Measurements from ENCODE around the gene LPCAT1.

LPCAT1 gene

GRCh38 chr5:1549475-1550030, 25.8 kb upstream of the LPCAT1 start:
- DNase-seq (ENCODE audit: low spot score in 2 of 2) (no peak), ATAC-seq (ENCODE audit: low read depth) (no peak)
- H3K27me3 Mint-ChIP-seq, result no peaks in the 10 kb centered on the region
- H3K36me3 Mint-ChIP-seq, result peaks cover 5% of the 10 kb centered on the region
- peaks cover 14% of the 10 kb centered on the region for H3K4me1 Mint-ChIP-seq
- H3K4me3 Mint-ChIP-seq, result no peak overlapping the region
- no peak overlapping the region for H3K27ac Mint-ChIP-seq
- peaks cover 5% of the 10 kb centered on the region for H3K9me3 Mint-ChIP-seq

GRCh38 chr5:1548702-1549474, 25.1 kb upstream of the LPCAT1 start:
- Mint-ChIP-seq H3K4me3 (no peak overlapping the region), H3K27me3 (no peaks in the 10 kb centered on the region), H3K27ac (no peak overlapping the region), H3K36me3 (peaks cover 5% of the 10 kb centered on the region), H3K9me3 (peaks cover 5% of the 10 kb centered on the region), H3K4me1 (peaks cover 14% of the 10 kb centered on the region)
- DNase-seq (ENCODE audit: low spot score in 2 of 2) (no peak), ATAC-seq (ENCODE audit: low read depth) (no peak)

- H3K4me3 Mint-ChIP-seq, result no peak overlapping the region
- peaks cover 14% of the 10 kb centered on the region for H3K4me1 Mint-ChIP-seq
- no peak overlapping the region for H3K27ac Mint-ChIP-seq
- H3K9me3 Mint-ChIP-seq, result peaks cover 5% of the 10 kb centered on the region
- no peaks in the 10 kb centered on the region for H3K27me3 Mint-ChIP-seq
- DNase-seq (ENCODE audit: low spot score in 2 of 2), result no peak
- H3K36me3 Mint-ChIP-seq, result peaks cover 5% of the 10 kb centered on the region
- no peak for ATAC-seq (ENCODE audit: low read depth)
These were observed 23.9 kb upstream of the LPCAT1 start for GRCh38 chr5:1547655-1548054.

GRCh38 chr5:1547236-1547635, 23.5 kb upstream of the LPCAT1 start:
- H3K4me1 Mint-ChIP-seq, result peaks cover 14% of the 10 kb centered on the region
- no peak overlapping the region for H3K4me3 Mint-ChIP-seq
- no peak for DNase-seq (ENCODE audit: low spot score in 2 of 2)
- H3K36me3 Mint-ChIP-seq, result peaks cover 5% of the 10 kb centered on the region
- H3K27ac Mint-ChIP-seq, result no peak overlapping the region
- no peak for ATAC-seq (ENCODE audit: low read depth)
- peaks cover 5% of the 10 kb centered on the region for H3K9me3 Mint-ChIP-seq
- no peaks in the 10 kb centered on the region for H3K27me3 Mint-ChIP-seq

- no peak for ATAC-seq (ENCODE audit: low read depth)
- H3K4me3 Mint-ChIP-seq, result no peak overlapping the region
- peaks cover 14% of the 10 kb centered on the region for H3K4me1 Mint-ChIP-seq
- peaks cover 5% of the 10 kb centered on the region for H3K36me3 Mint-ChIP-seq
- no peaks in the 10 kb centered on the region for H3K27me3 Mint-ChIP-seq
- no peak overlapping the region for H3K27ac Mint-ChIP-seq
- peaks cover 5% of the 10 kb centered on the region for H3K9me3 Mint-ChIP-seq
- DNase-seq (ENCODE audit: low spot score in 2 of 2), result no peak
These were observed 22.8 kb upstream of the LPCAT1 start for GRCh38 chr5:1546556-1546955.

GRCh38 chr5:1545805-1546355, 22.1 kb upstream of the LPCAT1 start:
- Mint-ChIP-seq H3K27ac (peak overlapping the region; percentile 76), H3K36me3 (peaks cover 5% of the 10 kb centered on the region), H3K9me3 (peaks cover 5% of the 10 kb centered on the region), H3K27me3 (no peaks in the 10 kb centered on the region), H3K4me1 (peaks cover 14% of the 10 kb centered on the region), H3K4me3 (no peak overlapping the region)
- DNase-seq (ENCODE audit: low spot score in 2 of 2), result no peak
- ATAC-seq (ENCODE audit: low read depth), result peak; percentile 92

- Mint-ChIP-seq H3K27ac (peak overlapping the region; percentile 76), H3K36me3 (peaks cover 5% of the 10 kb centered on the region), H3K4me1 (peaks cover 14% of the 10 kb centered on the region), H3K9me3 (peaks cover 5% of the 10 kb centered on the region), H3K4me3 (no peak overlapping the region), H3K27me3 (no peaks in the 10 kb centered on the region)
- DNase-seq (ENCODE audit: low spot score in 2 of 2), result no peak
- no peak for ATAC-seq (ENCODE audit: low read depth)
These were observed 21.5 kb upstream of the LPCAT1 start for GRCh38 chr5:1545126-1545804.

- no peak overlapping the region for H3K27ac Mint-ChIP-seq
These were observed 20.7 kb upstream of the LPCAT1 start for GRCh38 chr5:1544294-1544961.

GRCh38 chr5:1543398-1544293, 19.9 kb upstream of the LPCAT1 start:
- no peak for DNase-seq (ENCODE audit: low spot score in 2 of 2)
- ATAC-seq (ENCODE audit: low read depth), result no peak
- Mint-ChIP-seq H3K27ac (no peak overlapping the region), H3K4me1 (peaks cover 14% of the 10 kb centered on the region), H3K36me3 (peaks cover 5% of the 10 kb centered on the region), H3K4me3 (no peak overlapping the region), H3K27me3 (no peaks in the 10 kb centered on the region), H3K9me3 (peaks cover 5% of the 10 kb centered on the region)

More at GRCh38 chr5:1544294-1544961, 20.7 kb upstream of the LPCAT1 start:
- Mint-ChIP-seq H3K4me1 (peaks cover 14% of the 10 kb centered on the region), H3K4me3 (no peak overlapping the region), H3K9me3 (peaks cover 5% of the 10 kb centered on the region), H3K27me3 (no peaks in the 10 kb centered on the region), H3K36me3 (peaks cover 5% of the 10 kb centered on the region)
- DNase-seq (ENCODE audit: low spot score in 2 of 2) (no peak), ATAC-seq (ENCODE audit: low read depth) (no peak)

GRCh38 chr5:1542781-1543180, 19.0 kb upstream of the LPCAT1 start:
- Mint-ChIP-seq H3K9me3 (peaks cover 5% of the 10 kb centered on the region), H3K4me3 (no peak overlapping the region), H3K4me1 (peaks cover 17% of the 10 kb centered on the region), H3K36me3 (peaks cover 5% of the 10 kb centered on the region), H3K27ac (no peak overlapping the region), H3K27me3 (no peaks in the 10 kb centered on the region)
- DNase-seq (ENCODE audit: low spot score in 2 of 2), result no peak
- no peak for ATAC-seq (ENCODE audit: low read depth)

GRCh38 chr5:1541702-1542400, 18.1 kb upstream of the LPCAT1 start:
- Mint-ChIP-seq H3K4me3 (no peak overlapping the region), H3K36me3 (peaks cover 5% of the 10 kb centered on the region), H3K4me1 (peaks cover 19% of the 10 kb centered on the region), H3K27ac (no peak overlapping the region), H3K27me3 (no peaks in the 10 kb centered on the region), H3K9me3 (peaks cover 5% of the 10 kb centered on the region)
- DNase-seq (ENCODE audit: low spot score in 2 of 2) (no peak), ATAC-seq (ENCODE audit: low read depth) (no peak)

GRCh38 chr5:1540831-1541701, 17.3 kb upstream of the LPCAT1 start:
- H3K27me3 Mint-ChIP-seq, result no peaks in the 10 kb centered on the region
- no peak for ATAC-seq (ENCODE audit: low read depth)
- H3K4me3 Mint-ChIP-seq, result no peak overlapping the region
- peaks cover 5% of the 10 kb centered on the region for H3K9me3 Mint-ChIP-seq
- H3K36me3 Mint-ChIP-seq, result peaks cover 5% of the 10 kb centered on the region
- peak overlapping the region; percentile 25 for H3K27ac Mint-ChIP-seq
- peaks cover 27% of the 10 kb centered on the region for H3K4me1 Mint-ChIP-seq
- no peak for DNase-seq (ENCODE audit: low spot score in 2 of 2)
